ENCODE data around the gene PYURF.

PYURF gene, protein sequence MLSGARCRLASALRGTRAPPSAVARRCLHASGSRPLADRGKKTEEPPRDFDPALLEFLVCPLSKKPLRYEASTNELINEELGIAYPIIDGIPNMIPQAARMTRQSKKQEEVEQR

DNA sequence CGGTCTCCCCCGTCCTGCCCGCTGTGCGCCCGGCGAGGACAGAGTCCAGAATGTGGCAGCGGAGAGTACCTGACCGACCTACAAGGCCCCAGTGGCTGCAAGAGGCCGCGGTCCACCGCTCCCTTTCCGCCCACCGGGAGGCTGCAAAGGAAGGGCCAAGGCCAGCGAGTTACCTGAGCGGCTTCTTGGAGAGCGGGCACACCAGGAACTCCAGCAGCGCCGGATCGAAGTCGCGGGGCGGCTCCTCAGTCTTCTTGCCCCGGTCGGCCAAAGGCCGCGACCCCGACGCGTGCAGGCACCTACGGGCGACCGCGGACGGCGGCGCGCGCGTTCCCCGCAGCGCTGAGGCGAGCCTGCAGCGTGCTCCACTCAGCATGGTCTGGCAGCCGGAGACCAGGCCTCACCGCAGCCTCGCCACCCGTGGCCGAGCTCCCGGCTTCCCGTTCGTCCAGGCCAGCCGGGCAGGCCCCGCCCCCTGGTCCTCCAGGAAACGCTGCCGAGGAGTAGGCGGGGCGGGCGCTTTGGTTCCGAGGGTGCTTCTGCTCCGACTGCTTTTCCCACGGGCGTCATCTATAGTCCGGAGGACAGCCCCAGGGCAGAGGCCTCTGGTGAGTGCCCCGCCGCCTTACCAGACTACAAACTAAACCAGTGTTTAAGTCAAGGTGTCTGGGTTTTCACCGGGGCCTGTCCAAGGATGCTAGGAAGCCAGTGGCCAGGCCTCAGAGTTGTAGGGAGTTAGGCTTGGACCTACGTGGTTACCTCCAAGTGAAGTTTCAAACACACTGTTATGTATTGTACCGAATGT lies at the start of gene PYURF:
Gene PYURF (minus strand): TSS at position 452 of the 805 bp plus-strand sequence. CDS start 76 bp downstream, at position 376.
- peak; percentile 95 for DNase-seq

DNA sequence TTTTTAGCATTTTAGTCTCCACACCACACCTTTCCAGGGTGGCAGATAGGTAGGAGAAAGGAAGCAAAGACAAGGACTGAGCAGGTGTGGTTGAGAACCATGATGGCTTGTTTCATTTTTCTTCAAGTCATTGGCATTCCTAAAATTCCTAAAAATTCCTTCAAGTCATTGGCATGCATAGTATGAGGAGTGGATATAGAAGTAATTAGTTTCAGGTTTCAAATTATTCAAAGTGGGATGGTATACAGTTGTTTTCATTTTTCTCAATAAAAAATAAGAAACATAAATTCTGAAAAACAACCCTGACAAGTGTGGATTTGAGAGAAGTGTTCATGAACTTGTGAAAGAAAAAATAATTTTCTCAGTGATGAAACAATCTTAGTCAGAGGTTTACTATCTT lies 46.4 kb upstream of the PYURF start:
- DNase-seq = no peak

DNA sequence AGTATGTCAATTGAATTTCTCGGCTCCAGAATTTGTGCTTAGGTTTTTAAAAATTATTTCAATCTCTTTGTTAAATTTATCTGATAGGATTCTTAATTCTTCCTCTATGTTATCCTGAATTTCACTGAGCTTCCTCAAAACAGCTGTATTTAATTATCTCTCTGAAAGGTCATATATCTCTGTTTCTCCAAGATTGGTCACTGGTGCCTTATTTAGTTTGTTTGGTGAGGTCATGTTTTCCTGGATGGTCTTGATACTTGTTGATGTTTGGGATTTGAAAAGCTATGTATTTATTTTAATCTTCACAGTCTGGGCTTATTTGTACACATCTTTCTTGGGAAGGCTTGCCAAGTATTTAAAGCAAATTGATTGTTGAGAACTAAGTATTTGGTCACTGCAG lies 44.0 kb upstream of the PYURF start:
- DNase-seq = no peak

DNA sequence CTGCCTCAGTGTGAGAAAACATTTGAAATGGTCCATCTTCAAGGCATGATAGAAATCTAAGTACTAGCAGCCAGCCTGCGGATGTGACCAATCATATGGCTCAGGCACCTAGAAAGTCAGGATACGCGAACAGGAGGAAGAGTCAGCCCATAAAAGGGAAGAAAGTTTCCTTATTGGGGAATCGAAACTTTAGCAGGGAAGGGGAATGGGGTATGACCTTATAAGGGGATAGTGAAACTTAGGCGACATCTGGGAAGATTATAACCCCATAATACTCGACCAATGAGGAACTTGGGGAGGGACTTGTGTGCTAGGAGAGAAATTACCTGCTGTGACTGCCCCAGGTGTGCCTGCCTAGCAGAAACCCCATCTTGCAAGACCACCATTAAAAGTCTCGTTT lies 26.2 kb upstream of the PYURF start:
- no peak for DNase-seq

DNA sequence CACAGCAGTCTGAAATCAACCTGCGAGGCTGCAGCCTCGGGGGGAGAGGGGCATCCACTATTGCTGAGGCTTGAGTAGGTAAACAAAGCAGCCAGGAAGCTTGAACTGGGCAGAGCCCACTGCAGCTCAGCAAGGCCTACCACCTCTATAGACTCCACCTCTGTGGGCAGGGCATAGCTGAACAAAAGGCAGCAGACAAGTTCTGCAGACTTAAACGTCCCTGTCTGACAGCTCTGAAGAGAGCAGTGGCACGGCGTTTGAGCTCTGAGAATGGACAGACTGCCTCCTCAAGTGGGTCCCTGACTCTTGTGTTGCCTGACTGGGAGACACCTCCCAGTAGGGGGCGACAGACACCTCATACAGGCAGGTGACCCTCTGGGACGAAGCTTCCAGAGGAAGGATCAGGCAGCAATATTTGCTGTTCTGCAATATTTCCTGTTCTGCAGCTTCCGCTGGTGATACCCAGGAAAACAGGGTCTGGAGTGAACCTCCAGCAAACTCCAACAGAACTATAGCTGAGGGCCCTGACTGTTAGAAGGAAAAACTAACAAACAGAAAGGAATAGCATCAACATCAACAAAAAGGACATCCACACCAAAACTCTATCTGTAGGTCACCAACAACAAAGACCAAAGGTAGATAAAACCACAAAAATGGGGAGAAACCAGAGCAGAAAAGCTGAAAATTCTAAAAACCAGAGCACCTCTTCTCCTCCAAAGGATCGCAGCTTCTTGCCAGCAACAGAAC lies 15.9 kb upstream of the PYURF start:
- DNase-seq = peak; percentile 12

DNA sequence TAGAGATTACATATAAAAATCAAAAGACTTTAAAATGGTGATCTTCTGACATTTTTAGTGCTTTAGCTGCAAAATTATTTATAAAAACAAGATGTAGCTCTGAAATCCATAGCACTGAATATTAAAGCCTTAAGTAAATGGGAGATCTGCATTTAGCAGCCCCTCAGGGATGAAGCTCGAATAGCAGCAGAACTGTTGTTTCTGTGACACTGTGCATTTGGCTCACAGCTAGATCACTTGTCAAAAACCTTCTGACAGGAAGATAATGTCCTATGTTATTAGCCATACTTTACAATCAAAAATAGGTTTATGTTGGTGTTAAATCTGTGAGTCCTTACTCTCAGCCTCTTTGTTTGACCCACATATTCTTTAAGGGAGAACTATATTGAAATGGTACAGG lies 14.1 kb upstream of the PYURF start:
- no peak for DNase-seq

DNA sequence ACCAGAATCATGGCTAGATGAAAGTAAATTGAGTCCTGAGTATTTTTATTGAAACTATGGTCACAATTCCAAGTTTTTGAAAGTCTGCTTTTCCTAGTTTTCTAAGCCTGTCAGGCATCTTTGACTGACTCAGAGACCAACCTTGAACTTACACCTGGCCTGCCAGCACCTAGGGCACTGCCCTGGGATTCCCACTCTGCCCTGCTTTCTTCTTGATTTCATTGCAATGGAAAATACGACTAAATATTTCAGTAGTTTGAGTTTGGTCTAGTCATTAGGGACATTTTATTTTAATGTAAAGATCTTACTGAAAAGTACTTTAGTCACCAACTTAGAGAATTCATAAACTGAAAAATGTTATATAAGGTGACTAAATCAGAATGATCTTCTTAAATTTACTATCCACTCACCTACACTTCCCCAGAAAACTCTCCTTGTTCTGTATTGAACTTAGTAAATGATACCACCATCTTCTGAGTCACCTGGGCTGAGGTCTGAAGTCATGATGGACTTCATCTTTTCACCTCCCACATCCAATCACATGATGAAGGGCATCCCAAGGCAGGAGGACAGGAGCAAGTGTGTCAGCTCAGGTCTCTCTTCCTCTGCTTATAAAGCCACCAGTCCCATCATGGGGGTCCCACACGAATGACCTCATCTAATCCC lies 11.6 kb upstream of the PYURF start:
- no peak for DNase-seq

DNA sequence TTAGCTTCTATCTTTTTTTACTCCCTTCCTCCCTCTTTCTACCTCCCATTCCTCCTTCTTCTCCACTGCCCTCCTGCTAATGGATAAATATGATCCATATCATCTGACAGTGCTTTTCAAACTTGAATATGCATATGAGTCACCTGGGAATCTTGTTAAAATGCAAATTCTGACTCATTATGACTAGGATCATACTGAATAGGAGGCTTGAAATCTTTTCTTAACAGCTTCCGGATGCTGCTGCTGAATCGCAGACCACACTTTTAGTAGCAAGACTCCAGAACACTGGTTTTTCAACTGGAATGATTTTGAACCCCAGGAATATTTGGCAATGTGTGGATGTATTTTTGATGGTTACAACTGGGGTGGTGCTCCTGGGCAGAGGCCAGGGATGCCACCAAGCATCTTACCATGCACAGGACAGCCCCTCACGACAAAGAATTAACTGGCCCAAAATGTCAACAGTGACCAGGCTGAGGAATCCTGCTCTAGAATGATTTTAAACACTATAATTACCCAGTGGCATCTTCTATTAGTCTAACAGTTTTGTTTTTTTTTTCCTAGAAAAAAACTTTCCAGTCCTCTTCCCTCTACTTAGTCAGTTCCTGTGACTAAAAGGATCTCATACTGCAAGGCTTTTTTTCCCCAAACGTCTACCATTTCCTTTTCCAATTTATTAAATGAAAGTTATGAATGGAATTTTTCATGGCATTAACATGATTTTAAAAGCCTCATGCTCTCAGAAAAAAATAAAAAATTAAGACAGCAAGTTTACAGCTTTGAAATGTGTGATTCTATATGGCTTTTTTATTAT lies 10.6 kb upstream of the PYURF start:
- DNase-seq = no peak

DNA sequence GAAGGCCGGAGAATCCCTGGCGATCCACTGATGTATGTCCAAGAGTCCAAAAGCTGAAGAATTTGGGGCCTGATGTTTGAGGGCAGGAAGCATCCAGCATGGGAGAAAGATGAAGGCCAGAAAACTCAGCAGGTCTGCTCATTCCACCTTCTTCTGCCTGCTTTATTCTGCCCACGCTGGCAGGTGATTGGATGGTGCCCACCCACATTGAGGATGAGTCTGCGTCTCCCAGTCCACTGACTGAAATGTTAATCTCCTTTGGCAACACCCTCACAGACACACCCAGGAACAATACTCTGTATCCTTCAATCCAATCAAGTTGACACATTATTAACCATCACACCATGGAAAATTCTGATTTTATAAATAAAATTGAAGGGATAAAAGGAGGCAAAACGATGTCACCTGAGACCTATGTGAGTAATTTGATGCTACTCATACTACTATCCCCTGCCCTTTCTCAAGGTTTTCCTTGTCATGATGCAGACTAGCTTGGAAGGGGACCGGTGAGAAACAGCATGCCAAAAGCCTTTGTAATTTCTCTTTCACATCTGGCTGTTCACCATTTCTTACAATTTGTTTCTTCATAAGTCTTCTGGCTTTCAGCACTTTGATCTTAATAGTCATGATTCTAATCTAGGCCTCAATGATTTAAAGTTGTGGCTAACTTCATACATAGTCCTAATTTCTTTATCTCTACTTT lies 9.7 kb upstream of the PYURF start:
- DNase-seq = no peak

DNA sequence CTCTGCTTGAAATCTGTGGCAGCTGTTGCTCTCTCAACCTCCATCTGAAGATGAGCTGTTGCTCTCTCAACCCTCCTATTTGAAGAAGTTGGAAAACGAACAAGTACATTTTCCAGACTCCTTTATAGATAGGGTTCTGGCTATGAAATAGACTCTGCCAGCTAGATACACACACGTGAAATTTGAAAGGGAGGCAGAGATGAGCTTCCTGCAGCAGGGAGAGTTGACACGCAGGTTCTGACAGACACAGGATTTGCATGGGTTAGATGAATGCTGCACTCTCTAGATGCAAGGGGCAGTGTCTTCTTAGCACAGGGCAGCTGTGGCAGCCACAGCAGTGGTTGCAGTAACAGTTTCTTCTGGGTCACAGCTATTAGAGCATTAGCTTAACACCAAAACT lies 8.0 kb upstream of the PYURF start:
- DNase-seq = no peak

DNA sequence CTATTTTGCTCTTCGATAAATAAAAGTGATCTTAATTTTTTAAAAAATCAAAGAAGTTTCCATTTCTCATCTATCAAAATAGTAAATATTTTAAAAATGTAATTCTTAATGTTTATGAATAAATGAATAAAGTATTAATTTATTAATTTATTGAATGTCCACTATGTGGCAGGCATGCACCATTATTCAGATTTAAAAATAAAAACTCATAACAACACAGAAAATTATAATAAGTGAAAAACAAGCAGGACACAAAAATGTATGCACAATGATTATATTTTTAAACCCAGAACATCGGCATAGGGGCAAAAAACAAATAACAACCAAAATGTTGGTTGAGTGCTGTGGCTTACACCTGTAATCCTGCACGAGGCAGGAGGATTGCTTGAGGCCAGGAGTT lies 5.3 kb upstream of the PYURF start:
- no peak for DNase-seq

DNA sequence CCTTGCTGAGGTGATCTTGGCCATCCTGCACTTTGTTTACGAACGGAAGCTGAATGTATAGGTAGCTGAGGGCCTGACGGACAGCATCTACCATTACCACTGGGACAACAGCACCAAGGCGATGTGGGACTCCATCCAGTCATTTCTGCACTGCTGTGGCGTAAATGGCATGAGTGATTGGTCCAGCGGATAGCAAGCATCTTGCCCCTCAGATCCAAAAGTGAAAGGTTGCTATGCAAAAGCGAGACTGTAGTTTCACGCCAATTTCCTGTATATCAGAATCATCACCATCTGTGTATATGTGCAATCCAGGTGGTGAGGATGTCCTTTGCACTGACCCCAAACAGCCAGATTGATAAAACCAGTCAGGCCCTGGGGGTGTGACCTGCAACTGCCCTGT lies 4.2 kb upstream of the PYURF start:
- no peak for DNase-seq

DNA sequence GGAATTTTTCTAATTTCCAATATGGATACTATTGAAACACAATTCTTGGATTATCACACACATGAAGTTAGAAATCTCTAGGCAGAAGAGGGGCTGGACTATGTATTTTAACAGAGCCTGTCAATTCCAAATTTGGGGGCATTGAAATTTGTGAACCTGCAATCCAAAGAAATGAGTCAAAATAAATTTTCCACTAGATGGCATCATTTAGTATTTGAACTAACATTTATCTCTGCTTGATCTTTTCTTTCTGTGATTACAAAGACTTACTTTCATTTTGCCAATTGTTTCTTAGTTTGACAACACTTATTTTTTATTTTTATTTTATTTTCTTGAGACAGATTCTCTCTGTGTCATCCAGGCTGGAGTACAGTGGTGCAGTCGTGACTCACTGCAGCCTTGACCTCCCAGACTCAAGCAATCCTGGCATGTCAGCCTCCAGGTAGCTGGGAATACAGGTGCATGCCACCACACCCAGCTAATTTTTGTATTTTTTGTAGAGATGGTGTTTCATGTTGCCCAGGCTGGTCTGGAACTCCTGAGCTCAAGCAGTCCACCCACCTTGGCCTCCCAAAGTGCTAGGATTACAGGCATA lies 2.7 kb upstream of the PYURF start:
- DNase-seq = no peak

DNA sequence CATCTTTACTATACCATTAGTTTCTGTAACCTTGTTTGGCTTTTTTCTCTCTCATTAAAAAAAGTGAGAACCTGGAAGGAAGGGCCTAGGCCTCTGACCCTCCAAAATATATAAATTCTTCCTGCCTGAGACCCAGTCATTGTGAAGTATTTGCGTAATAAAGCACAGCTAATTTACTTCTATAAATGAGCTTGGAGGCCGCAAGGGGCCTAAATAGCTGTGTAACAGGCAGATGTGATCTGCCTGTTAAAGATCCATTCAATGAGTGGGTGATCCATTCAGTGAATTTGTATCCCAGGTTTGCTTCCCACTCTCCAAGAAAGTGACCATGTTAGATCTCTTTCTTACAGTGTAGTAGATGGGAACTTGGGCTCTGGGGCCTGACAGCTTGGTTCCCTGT lies 595 bp upstream of the PYURF start:
- DNase-seq = peak; percentile 66

DNA sequence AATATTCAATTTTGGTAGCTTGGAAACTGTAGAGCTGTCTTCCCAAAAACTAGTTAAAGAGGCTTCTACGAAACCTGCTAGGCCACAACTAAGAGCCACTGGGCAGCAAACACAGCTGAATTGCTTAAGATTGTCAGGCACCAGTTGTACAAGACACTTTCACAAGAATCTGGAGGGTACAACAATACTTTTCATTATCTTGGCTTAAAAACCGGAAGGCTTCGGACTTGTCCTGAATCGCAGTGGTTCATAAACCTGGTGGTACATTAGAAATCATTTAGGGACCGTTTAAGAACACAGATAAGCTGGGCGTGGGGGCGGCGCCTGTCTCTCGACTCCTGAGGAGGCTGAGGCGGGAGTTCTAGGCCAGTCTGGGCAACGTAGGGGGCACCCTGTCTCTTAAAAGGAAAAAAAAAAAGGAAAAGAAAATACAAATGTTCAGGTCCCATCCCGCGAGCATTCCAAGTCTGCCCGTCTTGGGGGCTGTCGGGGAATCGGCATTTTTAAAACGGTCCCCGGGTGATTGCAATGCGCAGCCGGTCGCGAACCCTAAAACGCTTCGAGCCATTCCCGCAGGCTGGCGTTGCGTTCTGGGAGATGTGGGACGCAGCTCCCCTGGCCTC lies 763 bp downstream of the PYURF start:
- peak; percentile 28 for DNase-seq

DNA sequence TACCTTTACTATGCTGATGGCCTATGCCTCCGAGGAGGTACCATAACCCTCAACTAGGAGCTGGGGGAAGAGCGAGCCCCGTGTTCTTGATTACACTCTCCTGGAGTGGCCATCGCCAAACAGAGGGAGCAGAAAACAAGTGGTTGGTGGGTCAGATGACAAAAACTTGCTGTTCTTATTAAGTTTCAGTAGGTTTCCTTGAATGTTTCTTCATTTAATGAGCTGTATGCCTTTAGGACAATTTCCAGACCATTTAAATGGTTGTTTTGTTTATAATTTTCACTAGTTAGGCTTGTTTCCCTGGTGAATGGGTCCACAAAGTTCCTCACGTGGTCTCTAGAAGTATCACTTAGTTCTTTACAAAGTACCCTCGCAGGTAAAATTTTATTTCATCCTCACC lies 4.7 kb downstream of the PYURF start:
- DNase-seq = no peak

DNA sequence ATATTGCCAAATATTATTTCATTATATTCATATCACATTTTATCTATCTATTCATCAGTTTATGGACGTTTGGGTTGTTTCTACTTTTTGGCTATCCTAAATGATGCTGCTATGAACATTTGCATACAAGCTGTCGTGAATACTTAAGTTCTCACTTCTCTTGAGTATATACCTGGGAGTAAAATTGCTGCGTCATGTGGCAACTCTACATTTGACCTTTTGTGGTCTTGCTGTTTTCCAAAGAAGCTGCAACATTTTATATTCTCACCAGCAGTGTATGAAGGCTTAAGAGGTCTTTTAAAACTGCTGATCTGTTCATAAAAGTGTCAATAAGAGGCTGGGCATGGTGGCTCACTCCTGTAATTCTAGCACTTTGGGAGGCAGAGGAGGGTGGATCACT lies 5.8 kb downstream of the PYURF start:
- DNase-seq = no peak

DNA sequence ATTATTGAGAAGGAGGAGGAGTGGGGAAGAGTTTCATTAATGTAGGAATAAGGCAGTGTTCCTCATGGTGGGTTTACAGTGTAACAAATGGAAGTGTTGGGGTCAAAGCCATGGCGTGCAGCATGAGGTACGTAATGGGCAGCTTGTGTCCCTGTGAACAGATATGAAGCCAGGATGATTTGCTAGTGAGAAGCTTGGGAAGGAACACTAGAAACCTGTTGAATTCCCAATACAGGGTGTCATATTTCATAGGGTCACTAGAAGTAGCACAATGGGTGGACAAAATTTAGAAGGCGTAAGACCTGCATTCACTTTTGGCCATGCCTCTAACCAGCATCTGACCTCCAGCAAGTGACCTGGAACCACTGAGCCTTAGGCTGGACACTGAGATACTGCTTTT lies 6.8 kb downstream of the PYURF start:
- DNase-seq = no peak

DNA sequence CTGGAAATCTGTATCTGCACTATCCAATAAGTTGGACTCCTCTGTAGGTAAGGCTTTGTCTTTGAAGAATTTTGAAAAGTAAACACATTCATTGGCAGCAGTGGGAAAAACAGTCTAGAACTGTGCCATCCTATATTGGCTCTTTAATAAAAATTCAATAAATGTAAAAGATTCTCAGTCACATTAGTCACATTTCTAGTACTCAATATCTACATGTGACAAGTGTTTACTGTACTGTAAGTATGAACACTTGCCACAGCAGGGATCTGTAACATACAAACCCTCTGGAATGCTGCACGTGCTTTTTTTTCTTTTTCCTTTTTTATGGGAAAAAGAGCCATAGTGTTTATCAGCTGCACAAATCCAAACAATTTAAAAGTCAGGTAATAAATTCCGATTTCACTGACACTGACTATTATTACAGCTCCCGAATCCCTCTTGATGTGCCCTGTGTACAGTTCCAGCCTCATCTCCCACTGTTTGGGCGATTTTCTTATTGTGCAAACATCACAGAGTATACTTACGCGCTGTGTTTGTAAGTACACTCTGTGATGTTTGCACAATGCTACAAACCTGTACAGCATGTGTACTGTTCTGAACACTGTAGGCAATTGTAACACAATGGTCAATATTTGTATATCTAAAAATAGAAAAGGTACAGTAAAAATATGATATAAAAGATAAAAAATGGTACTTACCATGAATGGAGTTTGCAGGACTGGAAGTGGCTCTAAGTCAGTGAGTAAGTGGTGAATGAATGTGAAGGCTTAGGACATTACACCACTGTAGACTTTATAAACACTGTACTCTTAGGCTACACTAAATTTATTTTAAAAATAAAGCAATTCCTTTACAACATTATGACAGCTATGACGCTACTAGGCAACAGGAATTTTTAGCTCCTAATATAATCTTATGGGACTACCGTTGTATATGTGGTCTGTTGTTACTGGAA lies 8.7 kb downstream of the PYURF start:
- DNase-seq = no peak

DNA sequence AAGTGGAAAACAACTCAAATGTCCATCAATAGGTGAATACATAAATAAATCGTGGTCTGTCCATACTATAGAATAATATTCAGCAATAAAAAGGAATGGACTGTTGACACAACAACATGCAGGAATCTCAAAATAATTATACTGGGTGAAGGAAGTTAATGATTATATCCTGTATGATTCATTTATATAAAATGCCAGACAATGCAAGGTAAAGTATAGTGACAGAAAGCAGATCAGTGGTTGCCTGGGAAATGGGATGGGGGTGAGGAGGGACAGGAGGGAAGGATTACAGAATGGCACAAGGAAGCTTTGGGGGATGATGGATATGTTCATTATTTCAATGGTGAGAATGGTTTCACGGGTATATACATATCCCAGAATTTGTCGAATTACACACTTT lies 12.3 kb downstream of the PYURF start:
- no peak for DNase-seq
